KMS-11 (cell line): ENCODE measurements around the gene OCSTAMP.

ENCODE experiments used
- H2AFZ ChIP-seq: fragments of 200-600 bp; sonication (generic); 2 replicates; pipeline ENCODE4 v1.6.1; 2016; ENCODE audit warnings: antibody characterized with exemption, mixed run types, low read depth
- H3K27ac ChIP-seq: fragments of 200-600 bp; sonication (generic); 2 replicates; pipeline ENCODE4 v1.6.1; 2016; ENCODE audit warnings: mild to moderate bottlenecking, mixed run types
- H3K27me3 ChIP-seq: fragments of 200-600 bp; sonication (generic); 2 replicates; pipeline ENCODE4 v1.6.1; 2017; ENCODE audit warnings: mild to moderate bottlenecking, low read depth, mixed run types, moderate library complexity; ENCODE audit not compliant: insufficient read depth
- H3K36me3 ChIP-seq: fragments of 200-600 bp; sonication (generic); 2 replicates; pipeline ENCODE4 v1.6.1; 2017; ENCODE audit warnings: mild to moderate bottlenecking, mixed run types; ENCODE audit not compliant: insufficient read depth
- H3K4me1 ChIP-seq: fragments of 200-600 bp; sonication (generic); 2 replicates; pipeline ENCODE4 v1.6.1; 2016; ENCODE audit warnings: mild to moderate bottlenecking, low read depth, mixed run types; ENCODE audit not compliant: poor library complexity, severe bottlenecking
- H3K4me2 ChIP-seq: fragments of 200-600 bp; sonication (generic); 2 replicates; pipeline ENCODE4 v1.7.0; 2016; ENCODE audit warnings: mild to moderate bottlenecking, mixed run types
- H3K4me3 ChIP-seq: fragments of 200-600 bp; sonication (generic); IDR thresholded peaks from 2 replicates; pipeline ENCODE4 v1.6.1; 2017; ENCODE audit warnings: low read depth, low read length, mixed read lengths; ENCODE audit not compliant: insufficient read depth
- H3K79me2 ChIP-seq: fragments of 200-600 bp; sonication (generic); 2 replicates; pipeline ENCODE4 v1.6.1; 2016; ENCODE audit warnings: low read depth, mixed run types; ENCODE audit not compliant: insufficient read depth
- H3K9ac ChIP-seq: fragments of 200-600 bp; sonication (generic); 2 replicates; pipeline ENCODE4 v1.6.1; 2016; ENCODE audit warnings: mild to moderate bottlenecking, mixed run types
- H4K20me1 ChIP-seq: fragments of 200-600 bp; sonication (generic); 2 replicates; pipeline ENCODE4 v1.6.1; 2016; ENCODE audit warnings: mild to moderate bottlenecking, mixed run types; ENCODE audit not compliant: insufficient read depth
- TF ChIP-seq, protein P1 (sequence below): fragments of 200-600 bp; sonication (generic); conservative IDR thresholded peaks from 2 replicates; pipeline ENCODE4 v1.6.1; 2017; ENCODE audit warnings: low read depth, mild to moderate bottlenecking, antibody characterized with exemption, low read length, moderate library complexity, mixed read lengths

The OCSTAMP gene

DNA sequence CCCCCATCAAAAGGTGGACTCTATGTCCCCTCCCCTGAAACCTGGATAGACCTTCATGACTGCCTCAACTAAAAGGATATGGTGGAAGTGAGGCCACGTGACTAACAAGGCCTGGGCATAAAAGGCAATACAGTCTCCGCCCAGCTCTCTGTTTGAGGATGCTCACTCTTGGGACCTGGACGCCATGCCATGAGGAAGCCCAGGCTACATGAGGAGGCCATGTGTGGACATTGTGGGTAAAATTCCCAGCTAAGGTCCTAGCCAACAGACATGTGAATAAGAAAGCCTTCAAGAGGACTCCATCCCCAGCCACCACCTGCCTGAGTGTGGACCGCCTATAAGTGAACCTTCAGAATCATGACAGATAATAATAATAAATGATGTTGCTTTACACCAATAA is 29.9 kb downstream of the OCSTAMP start:
- H3K36me3 ChIP-seq: no peaks in the 10 kb centered on the region
- H3K79me2 ChIP-seq: no peaks in the 10 kb centered on the region
- no peak overlapping the region for H2AFZ ChIP-seq
- H3K27ac ChIP-seq: no peak overlapping the region
- no peak overlapping the region for H3K9ac ChIP-seq
- H3K27me3 ChIP-seq: no peaks in the 10 kb centered on the region
- no peaks in the 10 kb centered on the region for H3K4me1 ChIP-seq
- TF ChIP-seq, protein P1, sequence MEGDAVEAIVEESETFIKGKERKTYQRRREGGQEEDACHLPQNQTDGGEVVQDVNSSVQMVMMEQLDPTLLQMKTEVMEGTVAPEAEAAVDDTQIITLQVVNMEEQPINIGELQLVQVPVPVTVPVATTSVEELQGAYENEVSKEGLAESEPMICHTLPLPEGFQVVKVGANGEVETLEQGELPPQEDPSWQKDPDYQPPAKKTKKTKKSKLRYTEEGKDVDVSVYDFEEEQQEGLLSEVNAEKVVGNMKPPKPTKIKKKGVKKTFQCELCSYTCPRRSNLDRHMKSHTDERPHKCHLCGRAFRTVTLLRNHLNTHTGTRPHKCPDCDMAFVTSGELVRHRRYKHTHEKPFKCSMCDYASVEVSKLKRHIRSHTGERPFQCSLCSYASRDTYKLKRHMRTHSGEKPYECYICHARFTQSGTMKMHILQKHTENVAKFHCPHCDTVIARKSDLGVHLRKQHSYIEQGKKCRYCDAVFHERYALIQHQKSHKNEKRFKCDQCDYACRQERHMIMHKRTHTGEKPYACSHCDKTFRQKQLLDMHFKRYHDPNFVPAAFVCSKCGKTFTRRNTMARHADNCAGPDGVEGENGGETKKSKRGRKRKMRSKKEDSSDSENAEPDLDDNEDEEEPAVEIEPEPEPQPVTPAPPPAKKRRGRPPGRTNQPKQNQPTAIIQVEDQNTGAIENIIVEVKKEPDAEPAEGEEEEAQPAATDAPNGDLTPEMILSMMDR: no peak
- no peak overlapping the region for H3K4me3 ChIP-seq
- H4K20me1 ChIP-seq: no peaks in the 10 kb centered on the region
- no peak overlapping the region for H3K4me2 ChIP-seq

GRCh38 chr20:46519471-46520068 is 30.9 kb downstream of the OCSTAMP start:
- no peak overlapping the region for H3K4me3 ChIP-seq
- H3K9ac ChIP-seq: no peak overlapping the region
- no peak overlapping the region for H2AFZ ChIP-seq
- no peak overlapping the region for H3K27ac ChIP-seq
- H3K27me3 ChIP-seq: no peaks in the 10 kb centered on the region
- H3K4me1 ChIP-seq: no peaks in the 10 kb centered on the region
- TF ChIP-seq, protein P1: no peak
- H3K36me3 ChIP-seq: no peaks in the 10 kb centered on the region
- H3K79me2 ChIP-seq: no peaks in the 10 kb centered on the region
- no peaks in the 10 kb centered on the region for H4K20me1 ChIP-seq
- no peak overlapping the region for H3K4me2 ChIP-seq

DNA sequence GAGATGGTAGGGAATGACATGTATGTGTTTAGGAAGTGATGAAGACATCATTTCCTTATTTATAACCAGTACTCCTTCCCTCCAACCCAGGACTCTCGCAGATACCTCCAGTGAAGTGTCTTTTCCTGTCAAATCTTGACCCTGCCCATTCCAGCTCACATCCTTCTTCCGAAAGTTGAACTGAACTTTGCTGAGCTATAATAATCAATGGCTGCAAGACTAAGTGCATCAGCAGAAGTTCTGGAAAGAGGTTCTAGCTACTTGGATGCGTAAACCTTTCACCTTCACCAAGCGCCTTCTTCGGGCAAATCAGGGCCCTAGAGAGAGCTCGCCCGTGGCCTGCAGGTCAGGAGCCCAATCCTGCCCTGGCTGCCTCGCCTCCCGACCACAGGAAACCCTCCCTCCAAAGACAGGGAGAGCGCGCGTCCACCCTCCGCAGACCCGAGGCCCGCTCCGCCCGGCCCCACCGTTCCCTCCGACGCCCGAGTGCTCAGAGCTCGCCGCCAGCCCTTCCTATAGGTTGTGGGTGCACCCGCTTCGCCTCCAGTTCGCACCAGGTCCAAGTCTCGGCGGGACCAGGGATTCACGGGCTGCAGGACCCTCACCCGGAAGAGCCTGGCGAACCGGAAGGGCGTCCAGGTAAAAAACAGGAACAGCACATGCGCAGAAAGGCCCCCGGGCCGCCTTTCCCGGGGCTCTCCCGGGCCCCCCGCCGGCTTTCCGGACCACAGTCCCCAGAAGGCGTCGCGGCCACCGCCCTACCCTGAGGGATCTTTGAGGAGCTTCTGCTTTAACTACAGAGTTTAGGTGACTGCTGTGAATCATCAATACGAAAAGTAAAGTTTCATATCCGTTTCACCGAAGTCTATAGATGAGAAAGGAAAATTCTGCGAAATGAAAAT is 37.3 kb downstream of the OCSTAMP start, which contains the start of gene ZNF334:
Gene ZNF334, minus strand, starts transcription at position 617 of the 902 bp plus-strand sequence. CDS start 1,457 bp downstream, outside the sequence.
- H3K9ac ChIP-seq: no peak within 1 kb of the TSS
- H3K4me2 ChIP-seq: no peak within 1 kb of the TSS
- H3K27ac ChIP-seq: no peak within 1 kb of the TSS
- TF ChIP-seq, protein P1: no peak
- no peak within 1 kb of the TSS for H3K4me3 ChIP-seq
- no peaks in the 10 kb centered on the region for H3K4me1 ChIP-seq
- no peaks in the 10 kb centered on the region for H4K20me1 ChIP-seq
- no peaks in the 10 kb centered on the region for H3K36me3 ChIP-seq
- H3K79me2 ChIP-seq: no peaks in the 10 kb centered on the region
- H3K27me3 ChIP-seq: no peaks in the 10 kb centered on the region
- no peak within 1 kb of the TSS for H2AFZ ChIP-seq

DNA sequence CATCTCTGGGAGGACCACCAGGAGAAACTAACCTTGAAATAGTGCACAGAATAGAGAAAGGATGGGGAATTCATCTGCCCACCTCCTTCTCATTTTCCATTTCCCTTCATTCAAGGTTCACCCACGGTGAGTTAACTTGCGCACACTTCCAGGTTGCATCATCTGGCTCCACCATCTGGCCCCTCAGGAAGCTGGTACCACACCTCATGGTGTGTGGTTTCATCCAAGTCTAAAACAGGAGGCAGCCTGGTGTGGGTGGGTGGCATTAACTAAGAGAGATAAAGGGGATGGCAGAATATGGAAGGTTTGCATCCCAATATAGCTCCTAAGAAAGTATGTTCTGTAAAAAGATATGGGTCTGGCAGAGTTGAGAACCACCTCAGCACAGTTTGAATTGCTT is 40.9 kb downstream of the OCSTAMP start:
- no peak overlapping the region for H2AFZ ChIP-seq
- H4K20me1 ChIP-seq: no peaks in the 10 kb centered on the region
- no peak overlapping the region for H3K4me2 ChIP-seq
- H3K4me1 ChIP-seq: no peaks in the 10 kb centered on the region
- H3K4me3 ChIP-seq: no peak overlapping the region
- no peaks in the 10 kb centered on the region for H3K36me3 ChIP-seq
- no peak overlapping the region for H3K9ac ChIP-seq
- TF ChIP-seq, protein P1: no peak
- H3K27ac ChIP-seq: no peak overlapping the region
- no peaks in the 10 kb centered on the region for H3K27me3 ChIP-seq
- no peaks in the 10 kb centered on the region for H3K79me2 ChIP-seq
